ENCODE data around the gene BBS2.

- TF ChIP-seq TAF1 (IDR thresholded peaks at IDR 0.05; ENCODE audit: low read depth): no peak
- no peak for TF ChIP-seq CTCF (IDR thresholded peaks at IDR 0.05; ENCODE audit: poor library complexity, severe bottlenecking)
- TF ChIP-seq REST (IDR thresholded peaks at IDR 0.05; ENCODE audit: borderline replicate concordance): no peak
- no peak for TF ChIP-seq EZH2 (IDR thresholded peaks at IDR 0.05; ENCODE audit: borderline replicate concordance, insufficient read depth, low read length, poor library complexity, severe bottlenecking)
These were observed 18.5 kb upstream of the BBS2 start for GRCh38 chr16:56538331-56538730.
